ENCODE results near the gene USP47. TPM values are rescaled to one million over a fixed set of nuclear protein-coding genes. Genes with fewer than 3 reads are reported as not detected.

Gene USP47
- total RNA-seq, 1 donor from 2014 or later, result 81.5 TPM

- no peak for TF ChIP-seq CTCF (IDR thresholded peaks at IDR 0.05; ENCODE audit: unreplicated experiment)
Observed at GRCh38 chr11:11975201-11976092, 133.7 kb downstream of the USP47 start.

GRCh38 chr11:11976481-11977127 lies 134.8 kb downstream of the USP47 start:
- H3K9me3 Mint-ChIP-seq (ENCODE audit: low read depth), result no peaks in the 10 kb centered on the region
- no peak for TF ChIP-seq CTCF (IDR thresholded peaks at IDR 0.05; ENCODE audit: unreplicated experiment)
- H3K27ac Mint-ChIP-seq, result no peak overlapping the region
- peaks cover 4% of the 10 kb centered on the region for H3K4me1 Mint-ChIP-seq (ENCODE audit: low read depth)
- no peak for DNase-seq (ENCODE audit: low spot score, unreplicated experiment)
- peaks cover 16% of the 10 kb centered on the region for H3K36me3 Mint-ChIP-seq (ENCODE audit: insufficient read depth)
- H3K4me3 Mint-ChIP-seq (ENCODE audit: low read depth), result no peak overlapping the region
- H3K27me3 Mint-ChIP-seq, result no peaks in the 10 kb centered on the region

More at GRCh38 chr11:11975201-11976092, 133.7 kb downstream of the USP47 start:
- peaks cover 4% of the 10 kb centered on the region for H3K4me1 Mint-ChIP-seq (ENCODE audit: low read depth)
- no peak overlapping the region for H3K4me3 Mint-ChIP-seq (ENCODE audit: low read depth)
- no peaks in the 10 kb centered on the region for H3K27me3 Mint-ChIP-seq
- peaks cover 12% of the 10 kb centered on the region for H3K36me3 Mint-ChIP-seq (ENCODE audit: insufficient read depth)
- no peak for DNase-seq (ENCODE audit: low spot score, unreplicated experiment)
- H3K9me3 Mint-ChIP-seq (ENCODE audit: low read depth), result no peaks in the 10 kb centered on the region
- H3K27ac Mint-ChIP-seq, result no peak overlapping the region

GRCh38 chr11:11977206-11977938 lies 135.6 kb downstream of the USP47 start:
- H3K36me3 Mint-ChIP-seq (ENCODE audit: insufficient read depth), result peaks cover 18% of the 10 kb centered on the region
- H3K4me1 Mint-ChIP-seq (ENCODE audit: low read depth), result peaks cover 1% of the 10 kb centered on the region
- no peaks in the 10 kb centered on the region for H3K27me3 Mint-ChIP-seq
- H3K27ac Mint-ChIP-seq, result no peak overlapping the region
- H3K4me3 Mint-ChIP-seq (ENCODE audit: low read depth), result no peak overlapping the region
- no peak for DNase-seq (ENCODE audit: low spot score, unreplicated experiment)
- TF ChIP-seq CTCF (IDR thresholded peaks at IDR 0.05; ENCODE audit: unreplicated experiment), result no peak
- no peaks in the 10 kb centered on the region for H3K9me3 Mint-ChIP-seq (ENCODE audit: low read depth)

GRCh38 chr11:11978098-11978637 lies 136.4 kb downstream of the USP47 start:
- Mint-ChIP-seq H3K27ac (no peak overlapping the region), H3K4me3 (ENCODE audit: low read depth) (no peak overlapping the region), H3K4me1 (ENCODE audit: low read depth) (peaks cover 1% of the 10 kb centered on the region), H3K9me3 (ENCODE audit: low read depth) (no peaks in the 10 kb centered on the region), H3K36me3 (ENCODE audit: insufficient read depth) (peaks cover 19% of the 10 kb centered on the region), H3K27me3 (no peaks in the 10 kb centered on the region)
- no peak for TF ChIP-seq CTCF (IDR thresholded peaks at IDR 0.05; ENCODE audit: unreplicated experiment)
- no peak for DNase-seq (ENCODE audit: low spot score, unreplicated experiment)
